MM.1S (cell line): ENCODE results near the gene RASSF9.

Experiments
- DNase-seq: peaks from one replicate; pipeline ENCODE4 v3.0.0-alpha.2; 2015
- H2AFZ ChIP-seq: fragments of 300-600 bp; sonication (generic); 2 replicates; pipeline ENCODE4 v1.6.0; 2016; ENCODE audit warnings: antibody characterized with exemption, low read length
- H3F3A ChIP-seq: fragments of 300-600 bp; sonication (generic); 2 replicates; pipeline ENCODE4 v1.6.1; 2016; ENCODE audit warnings: mild to moderate bottlenecking, antibody characterized with exemption, low read length, moderate library complexity, mixed read lengths; ENCODE audit not compliant: insufficient read depth
- H3K27ac ChIP-seq: fragments of 300-600 bp; sonication (generic); 2 replicates; pipeline ENCODE4 v1.5.1; 2016; ENCODE audit warnings: mild to moderate bottlenecking, low read length
- H3K27me3 ChIP-seq: fragments of 300-600 bp; sonication (generic); replicated peaks from 2 replicates; pipeline ENCODE4 v1.6.0; 2016; ENCODE audit warnings: low read length; ENCODE audit not compliant: insufficient read depth
- H3K36me3 ChIP-seq: fragments of 300-600 bp; sonication (generic); replicated peaks from 2 replicates; pipeline ENCODE4 v1.6.1; 2016; ENCODE audit warnings: mild to moderate bottlenecking, low read length, mixed read lengths; ENCODE audit not compliant: insufficient read depth
- H3K4me1 ChIP-seq: fragments of 300-600 bp; sonication (generic); 2 replicates; pipeline ENCODE4 v1.6.1; 2016; ENCODE audit warnings: low read length, mixed read lengths
- H3K4me2 ChIP-seq: fragments of 300-600 bp; sonication (generic); 2 replicates; pipeline ENCODE4 v1.6.0; 2016; ENCODE audit warnings: low read depth, low read length
- H3K4me3 ChIP-seq: fragments of 300-600 bp; sonication (generic); 2 replicates; pipeline ENCODE4 v1.5.1; 2016; ENCODE audit warnings: low read length, mixed read lengths
- H3K79me2 ChIP-seq: fragments of 300-600 bp; sonication (generic); 2 replicates; pipeline ENCODE4 v1.6.1; 2016; ENCODE audit warnings: mixed run types, low read length, mixed read lengths
- H3K9ac ChIP-seq: fragments of 300-600 bp; sonication (generic); 2 replicates; pipeline ENCODE4 v1.6.1; 2016; ENCODE audit warnings: low read length, mixed read lengths
- H3K9me2 ChIP-seq: fragments of 300-600 bp; sonication (generic); replicated peaks from 2 replicates; pipeline ENCODE4 v1.6.1; 2016; ENCODE audit warnings: mild to moderate bottlenecking, low read length, mixed read lengths; ENCODE audit not compliant: insufficient read depth
- H3K9me3 ChIP-seq: fragments of 300-600 bp; sonication (generic); replicated peaks from 2 replicates; pipeline ENCODE4 v1.6.1; 2016; ENCODE audit warnings: mild to moderate bottlenecking, low read length, mixed read lengths; ENCODE audit not compliant: insufficient read depth
- H4K20me1 ChIP-seq: fragments of 300-600 bp; sonication (generic); 2 replicates; pipeline ENCODE4 v1.6.1; 2016; ENCODE audit warnings: mild to moderate bottlenecking, low read length, moderate library complexity, mixed read lengths; ENCODE audit not compliant: insufficient read depth
- EZH2 ChIP-seq: fragments of 300-600 bp; sonication (generic); optimal IDR thresholded peaks from 2 replicates; pipeline ENCODE3; 2017; ENCODE audit warnings: low read depth, mild to moderate bottlenecking, antibody characterized with exemption, low read length, mixed read lengths
- EZH2phosphoT487 ChIP-seq: fragments of 300-600 bp; sonication (generic); IDR thresholded peaks from 2 replicates; pipeline ENCODE4 v1.6.1; 2018; ENCODE audit warnings: antibody characterized with exemption, low read length
- TF ChIP-seq, protein P1 (sequence below): fragments of 300-600 bp; sonication (generic); IDR thresholded peaks from 2 replicates; pipeline ENCODE4 v1.5.1; 2016; ENCODE audit warnings: antibody characterized with exemption, low read length, mixed read lengths

RASSF9 gene

GRCh38 chr12:85856966-85857365, 20.8 kb upstream of the RASSF9 start:
- no peaks in the 10 kb centered on the region for H4K20me1 ChIP-seq
- H3K27me3 ChIP-seq = no peaks in the 10 kb centered on the region
- no peak overlapping the region for H3K9ac ChIP-seq
- H3K4me2 ChIP-seq = no peak overlapping the region
- no peak overlapping the region for H3K4me3 ChIP-seq
- no peak overlapping the region for H2AFZ ChIP-seq
- no peaks in the 10 kb centered on the region for H3K36me3 ChIP-seq
- no peaks in the 10 kb centered on the region for H3K79me2 ChIP-seq
- no peaks in the 10 kb centered on the region for H3K9me2 ChIP-seq
- H3K9me3 ChIP-seq = no peaks in the 10 kb centered on the region
- TF ChIP-seq, protein P1, sequence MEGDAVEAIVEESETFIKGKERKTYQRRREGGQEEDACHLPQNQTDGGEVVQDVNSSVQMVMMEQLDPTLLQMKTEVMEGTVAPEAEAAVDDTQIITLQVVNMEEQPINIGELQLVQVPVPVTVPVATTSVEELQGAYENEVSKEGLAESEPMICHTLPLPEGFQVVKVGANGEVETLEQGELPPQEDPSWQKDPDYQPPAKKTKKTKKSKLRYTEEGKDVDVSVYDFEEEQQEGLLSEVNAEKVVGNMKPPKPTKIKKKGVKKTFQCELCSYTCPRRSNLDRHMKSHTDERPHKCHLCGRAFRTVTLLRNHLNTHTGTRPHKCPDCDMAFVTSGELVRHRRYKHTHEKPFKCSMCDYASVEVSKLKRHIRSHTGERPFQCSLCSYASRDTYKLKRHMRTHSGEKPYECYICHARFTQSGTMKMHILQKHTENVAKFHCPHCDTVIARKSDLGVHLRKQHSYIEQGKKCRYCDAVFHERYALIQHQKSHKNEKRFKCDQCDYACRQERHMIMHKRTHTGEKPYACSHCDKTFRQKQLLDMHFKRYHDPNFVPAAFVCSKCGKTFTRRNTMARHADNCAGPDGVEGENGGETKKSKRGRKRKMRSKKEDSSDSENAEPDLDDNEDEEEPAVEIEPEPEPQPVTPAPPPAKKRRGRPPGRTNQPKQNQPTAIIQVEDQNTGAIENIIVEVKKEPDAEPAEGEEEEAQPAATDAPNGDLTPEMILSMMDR = no peak
- TF ChIP-seq EZH2 (no peak), EZH2phosphoT487 (no peak)
- DNase-seq = no peak
- H3K27ac ChIP-seq = no peak overlapping the region
- H3F3A ChIP-seq = no peaks in the 10 kb centered on the region
- H3K4me1 ChIP-seq = no peaks in the 10 kb centered on the region

DNA sequence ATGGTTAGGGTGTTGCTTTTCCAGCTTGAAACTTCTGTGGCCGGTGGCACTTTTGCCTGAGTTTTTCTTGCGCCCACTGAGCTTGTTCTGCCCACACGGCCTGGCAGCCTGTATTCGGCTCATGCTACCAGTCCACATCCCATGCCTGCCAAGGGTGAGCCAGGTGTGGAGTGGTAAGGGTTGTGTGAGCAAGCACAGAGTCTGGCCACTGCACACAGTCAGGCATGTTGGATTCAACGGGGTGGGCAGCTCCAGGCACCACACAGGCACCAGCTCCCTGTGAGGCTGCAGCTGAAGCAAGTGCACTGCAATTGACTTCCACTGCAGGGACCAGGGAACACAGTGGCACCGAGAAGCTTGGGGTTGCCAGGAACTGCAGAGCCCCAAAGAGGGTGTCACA, 19.1 kb upstream of the RASSF9 start:
- no peaks in the 10 kb centered on the region for H3F3A ChIP-seq
- no peaks in the 10 kb centered on the region for H3K4me1 ChIP-seq
- no peaks in the 10 kb centered on the region for H4K20me1 ChIP-seq
- H3K79me2 ChIP-seq = no peaks in the 10 kb centered on the region
- H3K9ac ChIP-seq = no peak overlapping the region
- H2AFZ ChIP-seq = no peak overlapping the region
- TF ChIP-seq, protein P1 = no peak
- TF ChIP-seq EZH2 = no peak
- TF ChIP-seq EZH2phosphoT487 = no peak
- H3K9me3 ChIP-seq = no peaks in the 10 kb centered on the region
- no peaks in the 10 kb centered on the region for H3K9me2 ChIP-seq
- H3K4me2 ChIP-seq = no peak overlapping the region
- no peaks in the 10 kb centered on the region for H3K27me3 ChIP-seq
- no peak for DNase-seq
- no peaks in the 10 kb centered on the region for H3K36me3 ChIP-seq
- H3K27ac ChIP-seq = no peak overlapping the region
- H3K4me3 ChIP-seq = no peak overlapping the region

GRCh38 chr12:85849344-85849743, 13.1 kb upstream of the RASSF9 start:
- DNase-seq = no peak
- Histone ChIP-seq H3K4me2 (no peak overlapping the region), H3K4me1 (no peaks in the 10 kb centered on the region), H3K9me3 (no peaks in the 10 kb centered on the region), H3K9ac (no peak overlapping the region), H3K9me2 (no peaks in the 10 kb centered on the region), H3K36me3 (no peaks in the 10 kb centered on the region), H2AFZ (no peak overlapping the region), H3K27ac (no peak overlapping the region), H4K20me1 (no peaks in the 10 kb centered on the region), H3K27me3 (no peaks in the 10 kb centered on the region), H3K4me3 (no peak overlapping the region), H3F3A (no peaks in the 10 kb centered on the region), H3K79me2 (no peaks in the 10 kb centered on the region)
- no peak for TF ChIP-seq EZH2phosphoT487
- no peak for TF ChIP-seq EZH2
- TF ChIP-seq, protein P1 = no peak
